DMS53 (cell line): ENCODE data around the gene RDH11.
"Not testable (repeated sequence)": the region's sequence is repeated elsewhere in the genome, so short reads cannot be mapped to it uniquely, and the experiment has no call there.

ENCODE experiments used
- DNase-seq: peaks from one replicate; lab custom pipeline; 2025; lab: John Stamatoyannopoulos, UW

Gene RDH11

DNA sequence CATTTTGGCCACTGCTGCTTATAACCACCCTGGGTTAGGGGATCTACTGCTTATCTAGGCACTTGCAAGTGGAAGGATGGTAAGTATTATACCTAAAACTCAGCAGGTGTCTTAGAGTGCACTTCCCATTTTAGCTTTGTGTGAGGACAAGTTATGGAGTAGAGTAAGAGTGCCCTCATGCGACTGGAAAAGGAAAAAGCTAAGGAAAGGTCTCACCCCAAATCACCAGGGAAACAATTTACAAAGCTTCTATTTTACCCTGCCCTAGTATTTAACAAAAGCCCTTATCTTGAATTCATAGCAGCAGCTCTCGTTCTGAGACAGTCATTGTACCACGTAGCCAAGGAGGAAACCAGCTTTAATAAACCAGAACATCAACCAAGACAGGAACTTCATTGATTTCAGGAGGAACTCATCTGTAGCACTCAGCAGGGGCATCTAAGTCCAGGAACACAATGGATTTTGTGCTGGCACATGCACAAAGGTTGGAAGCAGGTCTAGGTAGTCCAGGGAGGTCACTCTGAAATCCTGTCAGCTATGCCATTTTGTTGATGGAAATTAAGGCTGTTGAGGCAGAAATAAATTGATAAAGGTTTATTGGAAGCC, 9.0 kb upstream of the RDH11 start:
- peak; percentile 72 for DNase-seq

DNA sequence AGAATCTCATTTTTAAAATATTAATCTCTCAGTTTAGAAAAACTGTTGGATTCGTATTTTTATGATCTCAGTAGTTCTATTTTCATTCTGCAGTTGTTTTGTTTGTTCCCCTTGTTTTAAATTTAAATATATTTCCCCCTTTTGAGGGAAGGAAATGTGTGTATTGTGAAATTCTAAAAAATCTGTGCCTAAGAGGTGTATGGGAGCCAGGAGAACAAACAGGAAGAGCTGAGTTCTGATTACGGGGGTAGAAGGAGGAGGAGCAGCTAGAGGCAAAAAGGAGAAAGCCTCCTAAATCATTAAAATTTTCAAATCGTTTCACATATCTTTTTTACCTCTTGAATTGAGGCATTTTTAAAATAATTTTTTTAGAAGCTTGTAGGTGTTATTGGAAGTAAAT, 8.4 kb upstream of the RDH11 start:
- no peak for DNase-seq

DNA sequence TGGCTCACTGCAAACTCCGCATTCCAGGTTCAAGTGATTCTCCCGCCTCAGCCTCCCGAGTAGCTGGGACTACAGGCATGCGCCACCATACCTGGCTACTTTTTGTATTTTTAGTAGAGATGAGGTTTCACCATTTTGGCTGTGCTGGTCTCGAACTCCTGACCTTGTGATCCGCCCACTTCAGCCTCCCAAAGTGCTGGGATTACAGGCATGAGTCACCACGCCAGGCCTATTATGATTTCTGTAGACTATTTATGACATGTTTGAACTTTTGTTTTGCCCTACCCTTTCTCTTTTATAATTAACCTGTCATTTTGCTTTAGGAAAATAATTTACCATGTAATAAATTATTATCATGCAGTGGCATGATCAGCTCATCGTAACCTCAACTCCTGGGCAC, 5.9 kb upstream of the RDH11 start, which contains the start of gene RDH12:
RDH12 (plus strand) TSS at position 395 of the 400 bp plus-strand sequence. CDS start 20,757 bp downstream, outside the sequence.
- DNase-seq, result not testable (repeated sequence)

DNA sequence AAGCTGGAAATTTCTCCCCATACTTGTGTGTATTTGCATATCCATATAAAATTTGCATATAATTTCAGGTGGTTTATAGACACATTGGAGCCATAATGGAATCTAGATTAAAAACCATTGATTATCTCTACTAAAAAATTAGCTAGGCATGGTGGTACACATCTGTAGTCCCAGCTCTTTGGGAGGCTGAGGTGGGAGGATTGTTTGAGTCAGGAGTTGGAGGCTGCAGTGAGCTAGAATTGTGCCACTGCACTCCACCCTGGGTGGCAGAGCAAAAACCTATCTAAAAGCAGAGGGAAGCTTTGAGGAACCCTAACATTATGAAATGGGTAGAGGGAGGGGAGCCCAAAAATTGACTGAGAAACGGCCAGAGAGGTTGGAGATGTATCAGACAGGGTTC, 2.6 kb upstream of the RDH11 start:
- no peak for DNase-seq

- DNase-seq, result no peak
Observed at GRCh38 chr14:67697006-67697405, 1.4 kb upstream of the RDH11 start.

DNA sequence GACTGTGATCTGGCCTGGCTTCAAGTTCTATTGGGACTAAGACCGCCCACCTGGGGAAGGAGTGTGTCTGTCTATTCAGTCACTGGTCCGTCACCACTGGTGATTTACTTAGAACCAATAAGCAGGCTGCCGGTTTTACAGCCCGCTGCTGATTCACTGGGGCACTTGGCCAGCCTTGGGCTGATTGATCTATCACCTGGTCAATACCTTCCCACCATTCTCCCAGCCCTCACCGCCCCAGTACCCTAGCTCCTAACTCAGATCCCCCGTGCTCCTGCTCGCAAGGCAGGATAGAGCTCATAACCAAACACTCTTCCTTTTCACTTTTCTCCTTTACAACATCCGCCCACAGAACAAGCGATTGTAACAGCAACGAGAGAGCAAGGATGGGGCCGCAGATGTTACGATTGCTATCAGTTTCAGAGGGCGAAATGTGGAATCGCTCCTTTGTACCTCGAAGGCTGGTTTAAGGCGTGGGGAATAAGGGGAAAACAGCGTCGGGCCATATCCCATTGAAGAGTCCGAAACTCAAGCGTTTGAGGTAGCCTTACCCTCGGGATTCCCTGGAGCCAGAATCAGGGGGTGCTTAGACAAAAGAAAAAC, 672 bp downstream of the RDH11 start:
- DNase-seq, result peak; percentile 93

- DNase-seq, result no peak
Observed at GRCh38 chr14:67690011-67690410, 5.6 kb downstream of the RDH11 start.

DNA sequence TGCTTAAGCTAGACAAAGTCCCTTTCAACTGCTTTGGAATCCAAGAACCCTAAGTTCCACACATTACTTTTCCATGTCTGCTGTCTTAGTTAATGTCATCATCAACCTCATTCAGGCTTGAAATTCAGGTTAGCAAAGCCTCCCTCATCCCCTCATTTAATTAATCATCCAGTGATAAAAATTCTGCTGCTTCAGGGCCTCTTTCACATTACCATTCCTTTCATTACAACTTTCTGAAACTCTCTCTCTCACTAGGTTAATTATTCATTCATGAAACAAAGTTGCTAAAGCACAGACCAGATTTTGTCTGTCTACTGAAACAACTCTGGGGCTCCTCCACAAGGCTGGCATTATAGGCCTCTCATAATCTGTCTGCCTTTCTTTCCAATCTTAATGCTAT, 11.7 kb downstream of the RDH11 start:
- DNase-seq, result no peak

- DNase-seq, result no peak
Observed at GRCh38 chr14:67680941-67681340, 14.6 kb downstream of the RDH11 start.

DNA sequence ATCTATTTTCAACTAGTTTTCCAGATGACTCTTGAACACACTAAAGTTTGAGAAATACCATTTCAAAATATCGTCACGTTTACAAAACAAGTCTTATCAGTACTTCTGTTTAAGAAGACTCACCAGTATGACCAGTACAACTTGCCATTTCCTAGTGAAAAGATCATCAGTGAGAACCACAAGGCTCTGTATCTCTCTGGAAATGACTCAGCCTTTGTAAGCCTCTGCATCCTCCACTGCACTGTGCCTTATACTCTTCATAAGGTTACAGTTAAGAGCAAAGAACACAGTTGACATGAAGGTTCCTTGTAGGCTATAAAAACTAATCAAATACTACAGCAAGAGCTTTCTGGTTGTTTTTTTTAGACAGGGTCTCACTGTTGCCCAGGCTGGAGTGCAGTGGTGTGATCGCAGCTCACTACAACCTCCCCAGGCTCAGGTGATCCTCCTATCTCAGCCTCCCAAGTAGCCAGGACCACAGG, 15.4 kb downstream of the RDH11 start:
- no peak for DNase-seq

- DNase-seq, result no peak
Observed at GRCh38 chr14:67679006-67679405, 16.6 kb downstream of the RDH11 start.

DNA sequence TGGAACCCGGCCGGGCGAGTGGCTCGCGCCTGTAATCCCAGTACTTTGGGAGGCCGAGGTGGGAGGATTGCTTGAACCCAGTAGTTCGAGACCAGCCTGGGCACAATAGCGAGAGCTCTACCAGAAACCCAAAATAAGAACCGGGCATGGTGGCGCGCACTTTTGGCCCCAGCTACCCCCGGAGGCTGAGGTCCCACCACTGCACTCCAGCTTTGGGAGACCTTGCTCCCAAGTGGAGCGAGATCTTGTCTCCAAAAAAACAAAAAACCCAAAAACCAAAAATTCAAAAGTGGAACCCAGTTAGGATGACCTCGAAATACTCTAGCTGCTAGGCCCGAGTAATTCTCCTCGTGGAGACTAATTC, 20.4 kb downstream of the RDH11 start:
- DNase-seq, result peak; percentile 22

- DNase-seq, result peak; percentile 85
Observed at GRCh38 chr14:67674480-67675218, 20.9 kb downstream of the RDH11 start, which contains the start of gene VTI1B. VTI1B (minus strand) TSS chr14:67674632; CDS start chr14:67674489, 143 bp downstream.

DNA sequence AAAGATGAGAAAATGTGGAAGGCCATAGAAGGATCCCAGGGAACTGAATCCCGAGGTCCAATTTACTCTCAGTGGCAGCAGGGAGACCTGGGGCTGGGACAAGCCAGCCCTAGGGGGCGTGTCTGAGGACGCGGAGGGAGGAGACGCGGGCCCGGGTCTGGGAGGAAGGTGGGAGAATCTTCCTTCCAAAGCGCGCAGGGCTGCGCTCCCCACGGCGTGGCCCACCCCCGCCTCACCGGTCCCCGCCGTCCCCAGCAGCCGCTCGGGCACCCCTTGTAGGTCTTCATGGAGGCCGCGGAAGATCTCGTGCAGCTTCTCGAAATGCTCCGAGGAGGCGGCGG, 21.5 kb downstream of the RDH11 start:
- DNase-seq, result peak; percentile 77

DNA sequence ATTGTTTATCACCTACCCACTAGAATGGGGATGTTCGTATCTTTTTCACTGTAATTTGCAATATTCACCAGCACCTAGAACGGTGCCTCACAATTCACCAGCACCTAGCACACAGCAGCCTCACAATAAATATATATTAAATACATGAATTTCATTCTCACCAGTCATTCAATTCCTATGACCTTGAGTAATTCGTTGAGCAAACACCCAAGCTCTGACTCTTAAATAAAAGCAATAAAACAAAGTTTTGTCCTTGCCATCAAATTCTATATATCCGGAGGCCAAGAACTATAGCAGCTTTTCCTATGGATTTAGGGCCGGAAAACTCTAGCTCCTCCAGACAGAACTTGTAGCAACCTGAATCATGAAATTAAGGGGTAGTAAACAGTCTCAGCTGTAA, 22.1 kb downstream of the RDH11 start:
- DNase-seq, result no peak

GRCh38 chr14:67668559-67668958, 27.0 kb downstream of the RDH11 start:
- no peak for DNase-seq

- peak; percentile 68 for DNase-seq
Observed at GRCh38 chr14:67666750-67667449, 28.7 kb downstream of the RDH11 start.

DNA sequence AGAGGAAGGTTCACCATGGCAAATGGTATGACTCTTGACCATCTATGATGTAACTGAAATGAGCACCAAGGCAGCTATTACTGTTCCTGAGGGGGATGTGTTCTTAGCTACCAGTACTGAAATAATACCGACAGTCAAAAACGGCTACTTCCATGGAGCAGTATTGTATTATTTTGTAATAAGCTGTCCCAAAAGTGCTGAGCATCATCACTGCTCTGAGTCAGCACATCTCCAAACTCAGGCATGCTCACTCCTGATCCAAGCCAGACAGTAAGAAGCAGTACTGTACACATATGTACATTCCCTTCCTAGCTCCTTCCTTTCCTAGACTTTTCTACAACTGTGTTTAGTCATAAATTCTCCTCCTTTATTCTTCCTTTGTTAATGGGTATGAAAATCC, 29.7 kb downstream of the RDH11 start:
- DNase-seq, result no peak

- no peak for DNase-seq
Observed at GRCh38 chr14:67663633-67664032, 31.9 kb downstream of the RDH11 start.

DNA sequence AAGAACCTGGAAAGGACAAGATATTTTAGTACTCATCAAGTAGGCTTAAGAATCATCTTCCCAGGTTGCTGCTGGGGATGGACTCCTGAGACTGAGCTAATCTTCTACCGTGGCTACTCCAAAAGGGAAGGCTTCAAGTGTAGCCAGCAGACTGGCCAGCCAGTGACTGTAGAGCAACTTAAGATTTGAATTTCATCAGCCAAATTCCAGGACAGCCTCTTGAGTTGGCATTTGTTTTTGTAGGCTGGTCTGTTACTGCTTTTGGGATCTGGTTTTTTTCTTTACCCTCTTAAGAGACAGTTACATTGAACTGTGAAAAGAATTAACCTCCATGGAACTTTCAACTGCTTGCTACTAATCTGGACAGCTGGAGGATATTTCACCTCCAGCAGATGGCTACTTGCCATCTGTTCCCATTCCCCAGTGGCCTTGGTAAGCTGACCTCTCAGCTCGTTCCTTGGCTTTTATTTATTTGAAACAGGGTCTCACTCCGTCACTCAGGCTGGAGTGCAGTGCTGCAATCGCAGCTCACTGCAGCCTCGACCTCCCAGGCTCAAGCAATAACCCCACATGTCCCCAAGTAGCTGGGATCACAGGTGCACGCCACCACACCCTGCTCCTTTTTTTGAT, 41.8 kb downstream of the RDH11 start:
- DNase-seq, result no peak

DNA sequence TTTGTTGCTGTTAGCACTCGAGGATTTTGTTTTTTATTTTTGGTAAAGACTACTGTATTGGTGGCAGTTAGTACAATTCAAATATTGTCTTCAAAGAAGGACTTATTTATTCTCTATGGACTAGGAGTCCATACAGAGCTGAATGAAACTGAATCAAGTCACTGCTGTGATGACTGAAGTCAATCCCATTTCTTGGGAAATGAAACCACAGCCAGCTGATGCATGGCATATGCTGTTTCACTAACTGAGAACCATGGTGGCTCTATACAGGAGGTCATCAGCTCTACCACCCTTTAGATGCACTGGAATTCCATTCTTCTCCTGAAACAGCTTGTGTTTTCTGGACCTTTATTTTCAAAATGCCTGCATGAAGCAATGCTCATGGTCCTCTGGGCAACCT, 43.4 kb downstream of the RDH11 start:
- no peak for DNase-seq

- no peak for DNase-seq
Observed at GRCh38 chr14:67650694-67651093, 44.9 kb downstream of the RDH11 start.
